HCEC 1CT (cell line): ENCODE data around the gene CLDN8.

Source experiments
- DNase-seq: peaks from one replicate; pipeline ENCODE4 v3.0.0-alpha.2; 2017

CLDN8 gene

GRCh38 chr21:30200000-30200399 is 15.9 kb downstream of the CLDN8 start:
- no peak for DNase-seq

GRCh38 chr21:30194701-30195299 is 21.1 kb downstream of the CLDN8 start:
- no peak for DNase-seq

- no peak for DNase-seq
Observed at GRCh38 chr21:30193201-30193600, 22.7 kb downstream of the CLDN8 start.

GRCh38 chr21:30190554-30190953 is 25.3 kb downstream of the CLDN8 start:
- no peak for DNase-seq

- no peak for DNase-seq
Observed at GRCh38 chr21:30189773-30190172, 26.1 kb downstream of the CLDN8 start.

DNA sequence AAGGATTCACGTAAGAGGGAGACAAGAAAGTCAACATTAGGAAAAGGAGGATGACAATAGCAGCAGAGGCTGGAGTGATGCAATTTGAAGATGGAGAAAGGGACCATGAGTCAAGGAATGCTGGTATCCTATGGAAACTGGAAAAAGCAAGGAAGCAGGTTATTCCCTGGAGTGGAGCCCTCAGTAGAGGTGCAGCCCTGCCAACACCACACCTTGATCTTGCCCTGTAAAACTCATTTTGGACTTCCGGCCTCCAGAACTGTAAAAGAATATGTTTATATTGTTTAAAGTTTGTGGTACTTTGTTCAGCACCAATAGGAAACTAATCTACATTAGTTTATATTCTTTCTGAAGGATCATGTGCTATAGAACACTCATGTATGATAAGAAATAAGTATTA is 29.7 kb downstream of the CLDN8 start:
- DNase-seq, result no peak

DNA sequence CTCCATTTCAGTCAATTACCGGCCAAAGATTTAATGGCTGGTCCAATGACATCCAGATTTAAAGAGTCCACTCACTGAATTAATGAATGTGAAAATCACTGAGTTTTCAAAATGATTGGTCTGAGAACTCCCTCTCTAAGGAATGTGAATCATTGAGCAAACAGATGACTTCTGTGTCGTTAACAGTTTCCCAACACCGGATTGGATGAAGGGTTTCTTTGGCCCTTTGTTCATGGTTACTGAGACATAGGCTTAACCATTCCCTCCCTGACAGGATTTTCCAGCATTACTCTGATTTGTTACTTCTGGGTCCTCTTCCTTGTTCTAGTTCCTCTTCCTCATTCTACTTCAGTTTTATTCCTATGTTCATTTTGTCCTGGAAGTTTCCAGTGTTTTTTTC is 47.8 kb downstream of the CLDN8 start:
- no peak for DNase-seq

GRCh38 chr21:30166705-30167104 is 49.2 kb downstream of the CLDN8 start, which contains the start of gene CLDN17:
TSS of gene CLDN17 (minus strand) at chr21:30166805. CDS start at chr21:30166617, 188 bp downstream.
- no peak for DNase-seq

- DNase-seq, result no peak
Observed at GRCh38 chr21:30166171-30166570, 49.7 kb downstream of the CLDN8 start.

GRCh38 chr21:30164796-30165195 is 51.1 kb downstream of the CLDN8 start:
- DNase-seq, result no peak
